A549 (cell line): Measurements from ENCODE around the gene VPS35L. TPM values are rescaled to one million over a fixed set of nuclear protein-coding genes. Genes with fewer than 3 reads are reported as not detected.

ENCODE experiments used
- ATAC-seq, 2 experiments: fragments of 200-7000 bp in 1 of 2; fragments of >200 bp in 1 of 2; cut with Nextera tagmentation in 1 of 2; cut with Tn5 transposase in 1 of 2; 3 replicates each; pipeline versions ENCODE4 v1.8.0 to v1.9.1; 2018 to 2020; ENCODE audit warnings: mild to moderate bottlenecking in 1 of 2, moderate library complexity in 1 of 2
- CTCF ChIA-PET: fragments of 300-600 bp; sonication (Branson Sonifier 250); formaldehyde crosslinking; extraction: SDS; loops from one replicate; lab custom pipeline; 2021; ENCODE audit warnings: antibody characterized with exemption, inconsistent platforms; lab: Yijun Ruan, JAX
- POLR2A ChIA-PET: fragments of 350-600 bp; formaldehyde crosslinking; extraction: SDS; loops from one replicate; lab custom pipeline; 2021; ENCODE audit warnings: antibody characterized with exemption, inconsistent platforms; lab: Yijun Ruan, JAX
- DNase-seq, 2 experiments: peaks; one replicate each; pipeline versions ENCODE4 v3.0.0 to v3.0.0-alpha.2; 2011 to 2016; ENCODE audit warnings: low read depth in 1 of 2, low spot score in 1 of 2
- FAIRE-seq: peaks from 2 replicates; lab custom pipeline; 2011; peaks lifted over from hg19 to GRCh38; lab: Jason Lieb, UNC
- H3K27ac ChIP-seq, 2 experiments: fragments of >200 bp; sonication (Bioruptor Twin); formaldehyde crosslinking; 3 replicates each; pipeline ENCODE4 v1.5.1; 2016 to 2017
- H3K4me1 ChIP-seq: fragments of >200 bp; sonication (Bioruptor Twin); formaldehyde crosslinking; 3 replicates; pipeline ENCODE4 v1.6.1; 2016
- H3K4me2 ChIP-seq: fragments of >200 bp; sonication (Bioruptor Twin); formaldehyde crosslinking; 3 replicates; pipeline ENCODE4 v1.6.1; 2016
- H3K4me3 ChIP-seq: fragments of >200 bp; sonication (Bioruptor Twin); formaldehyde crosslinking; 3 replicates; pipeline ENCODE4 v1.5.1; 2016
- H3K9me3 ChIP-seq: fragments of >200 bp; sonication (Bioruptor Twin); formaldehyde crosslinking; 3 replicates; pipeline ENCODE4 v1.6.1; 2016
- CBX8 ChIP-seq: fragments of 200-600 bp; sonication (generic); IDR thresholded peaks from 2 replicates; pipeline ENCODE4 v1.6.1; 2016
- EHF ChIP-seq: fragments of 250-450 bp; sonication (Bioruptor Pico); IDR thresholded peaks from 2 replicates; pipeline ENCODE4 v1.5.0; 2020; ENCODE audit warnings: mild to moderate bottlenecking
- HDAC2 ChIP-seq: fragments of 200-600 bp; sonication (generic); IDR thresholded peaks from 2 replicates; pipeline ENCODE4 v1.6.1; 2016
- JUNB ChIP-seq: fragments of >200 bp; sonication (Bioruptor Twin); formaldehyde crosslinking; IDR thresholded peaks from 2 replicates; pipeline ENCODE4 v1.6.1; 2016
- MAFK ChIP-seq: fragments of 450-650 bp; IDR thresholded peaks from 2 replicates; pipeline ENCODE4 v1.6.1; 2014; ENCODE audit not compliant: partially characterized antibody
- POLR2AphosphoS2 ChIP-seq: conservative IDR thresholded peaks from 2 replicates; pipeline ENCODE4 v1.6.1; 2012; ENCODE audit warnings: low read length, improper control_type of control experiment, inconsistent platforms
- WGBS: methylation state at CpG from one replicate; pipeline ENCODE4 v1.1.6; 2017; ENCODE audit errors: missing lambda C conversion rate; 5-methylcytosine and 5-hydroxymethylcytosine counted together
- polyA plus RNA-seq, 4 experiments: library from polyadenylated mRNA; depleted of rRNA in 3 of 4; stranded (reverse); fragments of >200 nt; fragmentation: RNase III in 1 of 4; extraction: RNeasy Plus Mini Kit Qiagen cat#74134 plus additional on column Dnase treatment in 1 of 4; gene quantifications; 2 replicates in 3 of 4; 3 replicates in 1 of 4; pipeline ENCODE4 v1.2.3, GENCODE V29; 2011 to 2017

VPS35L gene
- polyA plus RNA-seq, 2 of the 4 experiments (the other 2 are of a cell fraction) = 38.4 to 47.7 TPM

DNA sequence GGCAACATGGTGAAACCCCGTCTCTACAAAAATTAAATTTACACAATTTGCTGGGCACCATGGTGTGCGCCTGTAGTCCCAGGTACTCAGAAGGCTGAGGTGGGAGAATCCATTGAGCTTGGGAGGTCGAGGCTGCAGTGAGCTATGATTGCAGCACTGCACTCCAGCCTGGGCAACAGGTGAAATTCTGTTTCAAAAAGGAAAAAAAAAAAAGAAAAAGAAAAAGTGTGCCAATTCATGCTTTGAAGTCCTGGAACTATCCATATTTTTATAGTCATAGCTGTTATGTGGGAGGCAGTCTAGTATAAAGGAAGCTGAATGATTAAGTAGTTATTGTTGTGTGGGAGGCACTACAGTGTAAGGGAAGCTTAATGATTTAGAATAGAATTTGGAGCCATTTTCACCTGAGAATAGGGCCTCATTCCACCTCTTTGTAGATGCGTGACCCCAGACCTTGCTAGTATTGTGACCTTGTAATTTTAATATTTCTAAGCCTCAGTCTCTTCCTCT lies 194.1 kb downstream of the VPS35L start:
- CTCF ChIA-PET = interaction anchor here (0.5 to 1.6 kb wide), 2 partner anchors 166 to 1346 kb away, joined by 3 to 5 read pairs; no protein-coding TSS in a partner anchor
- Histone ChIP-seq H3K9me3 (no peaks in the 10 kb centered on the region), H3K4me3 (no peak overlapping the region)
- no peak for DNase-seq
- FAIRE-seq = no peak
- ATAC-seq = no peak
- TF ChIP-seq MAFK = no peak
- no peak for TF ChIP-seq POLR2AphosphoS2
- no peak for TF ChIP-seq CBX8
- TF ChIP-seq JUNB = no peak
- no peak for TF ChIP-seq EHF
- no peak for TF ChIP-seq HDAC2
- TF ChIP-seq, all 56 proteins: peak for 0
- H3K27ac ChIP-seq = no peak overlapping the region
- peaks cover 36% of the 10 kb centered on the region for H3K4me1 ChIP-seq
- 86% methylated on average over 4 of the region's 4 CpGs for WGBS
- POLR2A ChIA-PET = no interaction called here
- no peak overlapping the region for H3K4me2 ChIP-seq

Other genes with a start within 250 kb of the VPS35L start
- gene TMC5, start 137.8 kb upstream of the VPS35L start, polyA plus RNA-seq (2011; rRNA removed) = 14.8 and 17.1 TPM in 2 replicates
- gene TMC5, start 137.8 kb upstream of the VPS35L start, polyA plus RNA-seq (2017; fragmentation: RNase III; extraction: RNeasy Plus Mini Kit Qiagen cat#74134 plus additional on column Dnase treatment) = 8.3 to 11.1 TPM (median 9.5 TPM) in 3 replicates
- 81.6 and 85.2 TPM in 2 replicates for gene GDE1, start 33.6 kb upstream of the VPS35L start, polyA plus RNA-seq (2011; rRNA removed)
- gene GDE1, start 33.6 kb upstream of the VPS35L start, polyA plus RNA-seq (2017; fragmentation: RNase III; extraction: RNeasy Plus Mini Kit Qiagen cat#74134 plus additional on column Dnase treatment) = 54.9 to 59.7 TPM (median 55.6 TPM) in 3 replicates
- gene CCP110, start 31.8 kb upstream of the VPS35L start, polyA plus RNA-seq (2011; rRNA removed) = 14.0 and 15.3 TPM in 2 replicates
- gene CCP110, start 31.8 kb upstream of the VPS35L start, polyA plus RNA-seq (2017; fragmentation: RNase III; extraction: RNeasy Plus Mini Kit Qiagen cat#74134 plus additional on column Dnase treatment) = 11.3 to 12.1 TPM (median 11.6 TPM) in 3 replicates
- gene KNOP1, start 162.5 kb downstream of the VPS35L start, polyA plus RNA-seq (2011; rRNA removed) = 26.2 and 44.8 TPM in 2 replicates
- 38.2 to 39.2 TPM (median 39.1 TPM) in 3 replicates for gene KNOP1, start 162.5 kb downstream of the VPS35L start, polyA plus RNA-seq (2017; fragmentation: RNase III; extraction: RNeasy Plus Mini Kit Qiagen cat#74134 plus additional on column Dnase treatment)
- gene IQCK, start 162.6 kb downstream of the VPS35L start, polyA plus RNA-seq (2011; rRNA removed) = 13.0 and 15.6 TPM in 2 replicates
- gene IQCK, start 162.6 kb downstream of the VPS35L start, polyA plus RNA-seq (2017; fragmentation: RNase III; extraction: RNeasy Plus Mini Kit Qiagen cat#74134 plus additional on column Dnase treatment) = 10.3 to 12.5 TPM (median 12.1 TPM) in 3 replicates